Smooth muscle cell (in vitro differentiated cells): ENCODE data around the gene TSPAN9. TPM values are rescaled to one million over a fixed set of nuclear protein-coding genes. Genes with fewer than 3 reads are reported as not detected.

Source experiments
- DNase-seq: peaks from one replicate; lab custom pipeline; 2025; ENCODE audit not compliant: unreplicated experiment; lab: John Stamatoyannopoulos, UW
- H2AFZ ChIP-seq: fragments of 200-600 bp; sonication (generic); 2 replicates; pipeline ENCODE4 v1.6.0; 2016; ENCODE audit warnings: antibody characterized with exemption, low read depth, mild to moderate bottlenecking
- H3F3A ChIP-seq: fragments of 200-600 bp; sonication (generic); 2 replicates; pipeline ENCODE4 v1.6.0; 2017; ENCODE audit warnings: antibody characterized with exemption, low read depth
- H3K27ac ChIP-seq: fragments of 200-600 bp; sonication (generic); 2 replicates; pipeline ENCODE4 v1.5.1; 2016; ENCODE audit warnings: low read depth, mild to moderate bottlenecking
- H3K27me3 ChIP-seq: fragments of 200-600 bp; sonication (generic); 2 replicates; pipeline ENCODE4 v1.6.1; 2016; ENCODE audit warnings: low read depth, mild to moderate bottlenecking
- H3K36me3 ChIP-seq: fragments of 200-600 bp; sonication (generic); 2 replicates; pipeline ENCODE4 v1.5.1; 2016; ENCODE audit warnings: low read depth
- H3K4me1 ChIP-seq: fragments of 200-600 bp; sonication (generic); 2 replicates; pipeline ENCODE4 v1.5.1; 2016; ENCODE audit warnings: low read depth
- H3K4me2 ChIP-seq: fragments of 200-600 bp; sonication (generic); 2 replicates; pipeline ENCODE4 v1.6.0; 2016; ENCODE audit warnings: mild to moderate bottlenecking
- H3K4me3 ChIP-seq: fragments of 200-600 bp; sonication (generic); 2 replicates; pipeline ENCODE4 v1.5.1; 2016; ENCODE audit warnings: mild to moderate bottlenecking
- H3K79me2 ChIP-seq: fragments of 200-600 bp; sonication (generic); 2 replicates; pipeline ENCODE4 v1.6.0; 2016; ENCODE audit warnings: low read depth, mild to moderate bottlenecking
- H3K9ac ChIP-seq: fragments of 200-600 bp; sonication (generic); 2 replicates; pipeline ENCODE4 v1.6.0; 2016; ENCODE audit warnings: low read depth
- H3K9me3 ChIP-seq: fragments of 200-600 bp; sonication (generic); replicated peaks from 2 replicates; pipeline ENCODE4 v1.5.1; 2016; ENCODE audit warnings: low read depth
- H4K20me1 ChIP-seq: fragments of 200-600 bp; sonication (generic); 2 replicates; pipeline ENCODE4 v1.6.0; 2016; ENCODE audit warnings: low read depth
- WGBS: methylation state at CpG from one replicate; pipeline ENCODE4 v1.1.7; 2016; ENCODE audit warnings: low lambda C conversion rate; 5-methylcytosine and 5-hydroxymethylcytosine counted together
- polyA plus RNA-seq: library from polyadenylated mRNA; unstranded; fragments of >200 nt; fragmentation: Nextera tagmentation; extraction: Ambion mirVana; gene quantifications from 2 replicates; pipeline ENCODE4 v1.2.1, GENCODE V29; 2016
- small RNA-seq: library from RNA; depleted of rRNA; stranded (forward); fragments of <200 nt; gene quantifications from one replicate; pipeline ENCODE3, GENCODE V24; 2014
- total RNA-seq: library from RNA; depleted of rRNA; stranded (reverse); fragments of >200 nt; gene quantifications from 2 replicates; pipeline ENCODE4 v1.2.3, GENCODE V29; 2014
- TF ChIP-seq, protein P1 (sequence below): fragments of 200-600 bp; sonication (generic); IDR thresholded peaks from 2 replicates; pipeline ENCODE4 v1.5.1; 2017; ENCODE audit warnings: borderline replicate concordance, mild to moderate bottlenecking, antibody characterized with exemption; ENCODE audit not compliant: insufficient read depth, poor library complexity, severe bottlenecking

Gene TSPAN9
- total and polyA plus RNA-seq, 2 experiments from 2014 or later, result 17.7 to 29.8 TPM

DNA sequence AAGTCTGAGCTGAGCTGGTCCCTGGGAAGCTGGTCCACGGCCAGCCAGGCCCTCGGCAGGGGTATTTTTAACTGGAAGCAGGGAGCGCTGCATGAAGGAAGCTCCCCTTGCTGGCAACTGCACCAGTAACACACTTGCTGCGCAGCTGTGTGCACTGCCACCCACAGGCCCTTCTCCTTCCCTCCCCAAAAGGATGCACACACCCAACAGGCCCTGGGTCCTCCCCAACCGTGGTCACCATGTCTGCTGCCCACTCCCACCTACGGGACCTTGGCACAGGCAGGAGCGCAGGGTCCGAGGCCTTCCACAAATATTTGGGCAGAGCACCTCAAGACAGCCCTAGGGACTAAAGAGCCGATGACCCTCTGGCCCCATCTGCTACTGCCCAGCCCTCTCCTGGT is 256.8 kb downstream of the TSPAN9 start:
- no peak overlapping the region for H3K9ac ChIP-seq
- no peaks in the 10 kb centered on the region for H4K20me1 ChIP-seq
- H3K27ac ChIP-seq, result no peak overlapping the region
- no peaks in the 10 kb centered on the region for H3K79me2 ChIP-seq
- no peak overlapping the region for H2AFZ ChIP-seq
- no peak overlapping the region for H3K4me2 ChIP-seq
- no peaks in the 10 kb centered on the region for H3K9me3 ChIP-seq
- TF ChIP-seq, protein P1, sequence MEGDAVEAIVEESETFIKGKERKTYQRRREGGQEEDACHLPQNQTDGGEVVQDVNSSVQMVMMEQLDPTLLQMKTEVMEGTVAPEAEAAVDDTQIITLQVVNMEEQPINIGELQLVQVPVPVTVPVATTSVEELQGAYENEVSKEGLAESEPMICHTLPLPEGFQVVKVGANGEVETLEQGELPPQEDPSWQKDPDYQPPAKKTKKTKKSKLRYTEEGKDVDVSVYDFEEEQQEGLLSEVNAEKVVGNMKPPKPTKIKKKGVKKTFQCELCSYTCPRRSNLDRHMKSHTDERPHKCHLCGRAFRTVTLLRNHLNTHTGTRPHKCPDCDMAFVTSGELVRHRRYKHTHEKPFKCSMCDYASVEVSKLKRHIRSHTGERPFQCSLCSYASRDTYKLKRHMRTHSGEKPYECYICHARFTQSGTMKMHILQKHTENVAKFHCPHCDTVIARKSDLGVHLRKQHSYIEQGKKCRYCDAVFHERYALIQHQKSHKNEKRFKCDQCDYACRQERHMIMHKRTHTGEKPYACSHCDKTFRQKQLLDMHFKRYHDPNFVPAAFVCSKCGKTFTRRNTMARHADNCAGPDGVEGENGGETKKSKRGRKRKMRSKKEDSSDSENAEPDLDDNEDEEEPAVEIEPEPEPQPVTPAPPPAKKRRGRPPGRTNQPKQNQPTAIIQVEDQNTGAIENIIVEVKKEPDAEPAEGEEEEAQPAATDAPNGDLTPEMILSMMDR, result no peak
- peaks cover 16% of the 10 kb centered on the region for H3K4me1 ChIP-seq
- DNase-seq, result no peak
- H3F3A ChIP-seq, result no peaks in the 10 kb centered on the region
- no peak overlapping the region for H3K4me3 ChIP-seq
- H3K36me3 ChIP-seq, result no peaks in the 10 kb centered on the region
- peaks cover 19% of the 10 kb centered on the region for H3K27me3 ChIP-seq
- WGBS, result 84% methylated on average over 7 of the region's 9 CpGs

DNA sequence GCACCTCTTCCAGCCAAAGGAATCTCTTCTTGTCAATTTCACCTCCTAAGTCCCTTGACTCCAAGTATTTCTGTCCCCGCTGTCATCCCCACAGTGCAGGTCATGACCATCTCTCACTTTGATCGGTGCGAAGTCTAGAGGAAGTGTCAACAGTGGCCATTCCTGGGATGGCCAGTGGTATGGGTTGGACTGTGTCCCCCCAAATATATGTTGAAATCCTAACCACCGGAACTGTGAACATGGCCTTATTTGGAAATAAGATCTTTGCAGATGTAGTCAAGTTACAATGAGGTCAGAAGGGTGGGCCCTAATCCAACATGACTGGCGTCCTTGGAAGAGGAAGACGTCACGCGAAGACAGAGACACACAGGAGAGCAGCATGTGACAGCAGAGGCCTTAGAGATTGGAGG is 257.9 kb downstream of the TSPAN9 start:
- Histone ChIP-seq H3K36me3 (no peaks in the 10 kb centered on the region), H3K79me2 (no peaks in the 10 kb centered on the region), H2AFZ (no peak overlapping the region), H3K9me3 (no peaks in the 10 kb centered on the region), H3K4me3 (no peak overlapping the region), H3K27me3 (peaks cover 12% of the 10 kb centered on the region), H3F3A (no peaks in the 10 kb centered on the region), H3K4me1 (peaks cover 16% of the 10 kb centered on the region), H4K20me1 (no peaks in the 10 kb centered on the region), H3K9ac (no peak overlapping the region), H3K4me2 (no peak overlapping the region), H3K27ac (no peak overlapping the region)
- DNase-seq, result no peak
- WGBS, result 96% methylated on average over 8 of the region's 8 CpGs
- TF ChIP-seq, protein P1, result no peak

Small RNA genes lying within 50 kb of the gene (small RNA-seq; reads per million reads assigned to genes)
- gene AC005912.1 (19.8 reads per million, percentile 89 among the genes with 10 or more reads in this experiment), gene RF00017 (not detected)

Other genes with a start within 250 kb of the TSPAN9 start
- gene NRIP2, start 242.3 kb upstream of the TSPAN9 start, total RNA-seq, result 0.04 and 0.54 TPM in 2 replicates
- gene NRIP2, start 242.3 kb upstream of the TSPAN9 start, polyA plus RNA-seq, result 0.29 and 1.0 TPM in 2 replicates
- gene TEX52, start 220.3 kb upstream of the TSPAN9 start, total RNA-seq, result not detected in 2 replicates
- 0.14 TPM in 1 of 2 replicates, not detected in the other for gene TEX52, start 220.3 kb upstream of the TSPAN9 start, polyA plus RNA-seq
- gene FOXM1, start 200.2 kb upstream of the TSPAN9 start, total RNA-seq, result 2.3 and 3.7 TPM in 2 replicates
- gene FOXM1, start 200.2 kb upstream of the TSPAN9 start, polyA plus RNA-seq, result 8.1 and 9.6 TPM in 2 replicates
- 20.5 and 22.6 TPM in 2 replicates for gene RHNO1, start 200.2 kb upstream of the TSPAN9 start, total RNA-seq
- gene RHNO1, start 200.2 kb upstream of the TSPAN9 start, polyA plus RNA-seq, result 23.4 and 29.7 TPM in 2 replicates
- 39.4 and 40.6 TPM in 2 replicates for gene TULP3, start 186.5 kb upstream of the TSPAN9 start, total RNA-seq
- gene TULP3, start 186.5 kb upstream of the TSPAN9 start, polyA plus RNA-seq, result 33.7 and 40.0 TPM in 2 replicates
- 12.0 and 14.3 TPM in 2 replicates for gene TEAD4, start 118.0 kb upstream of the TSPAN9 start, total RNA-seq
- 12.0 and 12.7 TPM in 2 replicates for gene TEAD4, start 118.0 kb upstream of the TSPAN9 start, polyA plus RNA-seq